ENCODE measurements around the gene PDE1A.

PDE1A gene

GRCh38 chr2:182113334-182113733 lies 313.5 kb downstream of the PDE1A start:
- no peak for DNase-seq

- no peak for DNase-seq
Observed at GRCh38 chr2:182110347-182110746, 316.5 kb downstream of the PDE1A start.

- no peak for DNase-seq
Observed at GRCh38 chr2:182103526-182103925, 323.3 kb downstream of the PDE1A start.

GRCh38 chr2:182101263-182101662 lies 325.6 kb downstream of the PDE1A start:
- DNase-seq, result no peak

GRCh38 chr2:182098648-182099047 lies 328.2 kb downstream of the PDE1A start:
- no peak for DNase-seq

- DNase-seq, result no peak
Observed at GRCh38 chr2:182097571-182098164, 329.2 kb downstream of the PDE1A start.

- no peak for DNase-seq
Observed at GRCh38 chr2:182090486-182090885, 336.4 kb downstream of the PDE1A start.

Measured in activated naive CD4-positive, alpha-beta T cell (primary cell).